Breast epithelium (tissue), 4 donors: Measurements from ENCODE around the gene RXRB. TPM values are rescaled to one million over a fixed set of nuclear protein-coding genes. Genes with fewer than 3 reads are reported as not detected.

Experiments
- DNase-seq, 2 donors: peaks; one replicate each; pipeline ENCODE4 v3.0.0-alpha.2; 2019; ENCODE audit warnings: low spot score in 2 of 2
- H3K27ac ChIP-seq, 2 donors: fragments of 200-600 bp; sonication (generic) in 1 of 2; one replicate each; pipeline ENCODE4 v1.5.1; 2016 to 2019; ENCODE audit warnings: mild to moderate bottlenecking in 1 of 2
- H3K27me3 ChIP-seq, 2 donors: fragments of 200-600 bp; sonication (generic) in 1 of 2; one replicate each; pipeline versions ENCODE4 v1.5.1 to v1.6.0; 2017 to 2019; ENCODE audit warnings: control low read depth in 1 of 2, mild to moderate bottlenecking in 1 of 2
- H3K36me3 ChIP-seq: fragments of 200-600 bp; one replicate; pipeline ENCODE4 v1.5.1; 2019
- H3K4me1 ChIP-seq, 2 donors: fragments of 200-600 bp; sonication (generic); one replicate each; pipeline ENCODE4 v1.5.1; 2016 to 2019; ENCODE audit warnings: control low read depth in 1 of 2
- H3K4me3 ChIP-seq, 3 donors: fragments of 200-600 bp; sonication (generic); 1 replicate in 2 of 3; 2 replicates in 1 of 3; pipeline ENCODE4 v1.5.1; 2016 to 2019; ENCODE audit warnings: mild to moderate bottlenecking in 3 of 3, moderate library complexity in 2 of 3
- H3K9me3 ChIP-seq, 2 donors: fragments of 200-600 bp; sonication (generic) in 1 of 2; one replicate each; pipeline ENCODE4 v1.5.1; 2016 to 2019; ENCODE audit warnings: control low read depth in 1 of 2
- CTCF ChIP-seq, 3 donors: fragments of 450-650 bp; IDR thresholded peaks; one replicate each; pipeline ENCODE4 v1.5.1; 2016 to 2017; ENCODE audit warnings: antibody characterized with exemption in 3 of 3, mild to moderate bottlenecking in 3 of 3, moderate library complexity in 3 of 3
- POLR2A ChIP-seq: fragments of 450-650 bp; IDR thresholded peaks from one replicate; pipeline ENCODE4 v1.6.1; 2016; ENCODE audit warnings: antibody characterized with exemption, mild to moderate bottlenecking, moderate library complexity
- POLR2AphosphoS5 ChIP-seq, 3 donors: sonication (generic); formaldehyde crosslinking; IDR thresholded peaks; one replicate each; pipeline ENCODE4 v1.6.1; 2017; ENCODE audit warnings: antibody characterized with exemption in 3 of 3
- intact Hi-C: fragments of 100-400 bp; cut with DNase I; formaldehyde crosslinking; loops from one replicate; pipeline ENCODE4 v1.15.1; 2023; ENCODE audit warnings: low total_unique reads
- total RNA-seq, 3 donors: library from RNA; depleted of rRNA; stranded (reverse); fragments of >200 nt; gene quantifications; one replicate each; pipeline ENCODE4 v1.1.0, GENCODE V29; 2016

Gene RXRB
- total RNA-seq, 3 donors from 2014 or later: 27.4 to 39.1 (median 27.5) TPM

- TF ChIP-seq CTCF (IDR thresholded peaks at IDR 0.05) (no peak), POLR2AphosphoS5 (IDR thresholded peaks at IDR 0.05) (no peak), POLR2A (no peak)
- Histone ChIP-seq H3K27me3 (no peaks in the 10 kb centered on the region), H3K27ac (peak overlapping the region; percentile 73 to 80), H3K36me3 (no peaks in the 10 kb centered on the region), H3K4me1 (peaks cover 4 to 7% of the 10 kb centered on the region in 2 donors), H3K9me3 (no peaks in the 10 kb centered on the region), H3K4me3 (peak overlapping the region in 2 of 3 donors; percentile 58 to 65)
- intact Hi-C loops: no loop called here
- peak in 1 of 2 donors; percentile 65 for DNase-seq
Measured at GRCh38 chr6:33160728-33161344, 39.6 kb downstream of the RXRB start.

GRCh38 chr6:33160096-33160495 lies 40.4 kb downstream of the RXRB start:
- intact Hi-C loops: no loop called here
- H3K9me3 ChIP-seq: no peaks in the 10 kb centered on the region
- no peak overlapping the region for H3K4me3 ChIP-seq
- no peaks in the 10 kb centered on the region for H3K36me3 ChIP-seq
- no peak overlapping the region for H3K27ac ChIP-seq
- no peak for DNase-seq
- no peaks in the 10 kb centered on the region for H3K27me3 ChIP-seq
- H3K4me1 ChIP-seq: peaks cover 4 to 7% of the 10 kb centered on the region in 2 donors
- TF ChIP-seq POLR2A (no peak), CTCF (IDR thresholded peaks at IDR 0.05) (no peak), POLR2AphosphoS5 (IDR thresholded peaks at IDR 0.05) (no peak)

GRCh38 chr6:33156964-33157363 lies 43.5 kb downstream of the RXRB start:
- no peaks in the 10 kb centered on the region for H3K36me3 ChIP-seq
- intact Hi-C loops: no loop called here

GRCh38 chr6:33156561-33156960 lies 43.9 kb downstream of the RXRB start:
- H3K4me3 ChIP-seq: no peak overlapping the region
- DNase-seq: no peak
- peaks cover under 1 to 4% of the 10 kb centered on the region in 2 donors for H3K4me1 ChIP-seq
- H3K27me3 ChIP-seq: no peaks in the 10 kb centered on the region
- H3K36me3 ChIP-seq: no peaks in the 10 kb centered on the region
- intact Hi-C loops: no loop called here
- H3K9me3 ChIP-seq: peaks cover 6 to 8% of the 10 kb centered on the region in 2 donors
- H3K27ac ChIP-seq: no peak overlapping the region
- no peak for TF ChIP-seq POLR2AphosphoS5 (IDR thresholded peaks at IDR 0.05)
- TF ChIP-seq POLR2A: no peak
- TF ChIP-seq CTCF (IDR thresholded peaks at IDR 0.05): no peak

More at GRCh38 chr6:33156964-33157363, 43.5 kb downstream of the RXRB start:
- Histone ChIP-seq H3K27ac (no peak overlapping the region), H3K4me3 (no peak overlapping the region), H3K9me3 (peaks cover 4 to 5% of the 10 kb centered on the region in 2 donors), H3K4me1 (peaks cover 4% of the 10 kb centered on the region in 2 donors), H3K27me3 (no peaks in the 10 kb centered on the region)
- no peak for DNase-seq
- TF ChIP-seq POLR2A (no peak), POLR2AphosphoS5 (IDR thresholded peaks at IDR 0.05) (no peak), CTCF (IDR thresholded peaks at IDR 0.05) (no peak)

- Histone ChIP-seq H3K4me3 (no peak overlapping the region), H3K27ac (no peak overlapping the region), H3K4me1 (no peaks in the 10 kb centered on the region), H3K27me3 (no peaks in the 10 kb centered on the region), H3K9me3 (peaks cover 6 to 9% of the 10 kb centered on the region in 2 donors), H3K36me3 (no peaks in the 10 kb centered on the region)
- no peak for DNase-seq
- TF ChIP-seq CTCF (IDR thresholded peaks at IDR 0.05) (no peak), POLR2A (no peak), POLR2AphosphoS5 (IDR thresholded peaks at IDR 0.05) (no peak)
- intact Hi-C loops: no loop called here
Measured at GRCh38 chr6:33154349-33154748, 46.1 kb downstream of the RXRB start.
